Choroid plexus epithelial cell (primary cell): ENCODE data around the gene AKT1.

ENCODE experiments used
- DNase-seq: peaks from one replicate; pipeline ENCODE4 v3.0.0-alpha.2; 2010; ENCODE audit warnings: low read depth
- H3K4me3 ChIP-seq: 2 replicates; pipeline ENCODE4 v1.5.1; 2011; ENCODE audit warnings: low read depth, mild to moderate bottlenecking, control low read depth, low read length, moderate library complexity
- CTCF ChIP-seq: conservative IDR thresholded peaks from 2 replicates; pipeline ENCODE4 v1.5.1; 2011; ENCODE audit warnings: low read depth, mild to moderate bottlenecking, control low read depth, inconsistent platforms, low read length, moderate library complexity

Gene AKT1

DNA sequence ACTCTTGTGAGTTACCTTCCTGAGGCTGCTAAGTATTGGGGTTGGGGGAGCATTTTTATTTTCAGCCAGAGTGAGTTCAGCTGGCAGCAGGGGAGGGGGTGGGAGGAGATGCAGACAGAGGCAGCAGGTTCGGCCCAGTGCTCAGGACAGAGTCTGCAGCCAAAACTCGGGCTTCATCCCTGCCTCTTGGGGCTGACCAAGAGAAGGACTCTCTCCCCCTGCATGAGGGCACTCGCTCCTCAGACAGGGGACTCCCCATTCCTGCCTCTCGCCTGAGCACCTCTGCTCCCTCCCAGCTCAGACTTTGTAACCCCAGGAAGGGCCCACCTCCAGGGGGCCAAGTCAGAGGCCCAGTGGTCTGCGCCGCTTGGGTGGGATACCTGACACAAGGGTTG, 1.1 kb upstream of the AKT1 start:
- no peak for DNase-seq
- no peak for TF ChIP-seq CTCF
- H3K4me3 ChIP-seq: no peak overlapping the region

DNA sequence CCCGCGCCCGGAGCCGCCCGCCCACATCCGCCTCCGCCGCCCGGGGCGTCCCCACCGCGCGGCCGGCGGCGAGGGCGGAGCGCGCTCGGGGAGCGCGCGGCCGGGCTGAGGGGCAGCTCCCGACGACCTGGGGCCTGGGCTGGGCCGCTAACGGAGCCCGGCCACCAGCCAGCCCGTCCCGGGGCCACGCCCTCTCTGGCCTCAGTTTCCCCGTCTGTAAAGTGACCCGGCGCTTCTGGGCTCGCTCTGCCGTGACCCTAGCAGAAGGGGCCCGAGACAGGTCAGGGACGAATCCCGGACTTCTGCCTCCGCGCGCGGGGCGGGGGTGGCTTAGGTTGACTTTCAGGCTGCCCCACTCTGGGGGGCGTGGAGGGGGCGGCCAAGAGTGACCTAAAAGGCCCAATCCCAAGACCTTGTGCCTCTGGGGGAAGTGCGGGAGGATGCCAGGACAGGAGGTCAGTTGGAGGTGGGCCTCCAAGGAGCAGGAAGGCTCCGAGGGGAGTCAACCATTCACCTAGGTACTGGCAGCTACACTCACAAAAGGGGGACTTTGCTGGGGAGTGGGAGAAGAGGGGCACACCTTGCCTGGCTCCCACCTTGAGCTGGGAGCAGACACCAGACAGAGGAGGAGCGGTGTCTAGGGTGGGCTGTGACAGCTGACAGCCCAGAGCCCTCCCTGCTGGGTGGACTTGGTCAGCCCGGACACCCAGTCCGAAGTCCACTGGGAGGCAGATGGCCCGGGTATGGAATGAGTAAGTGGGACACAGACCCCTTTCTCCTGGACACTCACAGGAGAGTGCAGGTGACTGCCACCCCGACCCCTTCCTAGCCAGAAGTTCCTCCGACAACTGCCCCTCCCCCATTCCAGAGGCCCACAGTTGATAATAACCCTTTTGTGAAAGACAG, 486 bp upstream of the AKT1 start:
- DNase-seq: peak; percentile 39
- peak overlapping the region; percentile 57 for H3K4me3 ChIP-seq
- no peak for TF ChIP-seq CTCF

DNA sequence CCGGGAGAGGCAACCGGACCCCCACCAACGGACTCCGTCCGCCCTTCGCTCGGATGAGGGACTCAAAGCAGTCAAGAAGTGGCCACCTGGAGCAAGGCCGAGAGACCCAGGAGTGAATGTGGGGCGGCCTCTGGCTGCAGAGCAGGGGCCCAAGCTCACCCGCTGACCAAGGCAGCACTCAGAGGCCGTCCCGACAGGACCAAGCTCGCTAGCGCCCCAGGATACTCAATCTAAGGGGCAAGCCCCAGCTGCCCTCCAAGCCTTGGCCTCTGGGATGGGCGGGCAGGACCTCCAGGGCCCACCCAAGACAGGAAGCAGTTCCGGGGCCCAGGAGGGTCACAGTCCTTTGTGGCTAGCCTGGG, 936 bp downstream of the AKT1 start:
- TF ChIP-seq CTCF: no peak
- peak overlapping the region; percentile 74 for H3K4me3 ChIP-seq
- DNase-seq: peak; percentile 38

- TF ChIP-seq CTCF: no peak
- H3K4me3 ChIP-seq: peak overlapping the region; percentile 74
- DNase-seq: peak; percentile 78
Observed at GRCh38 chr14:104794099-104794498, 1.4 kb downstream of the AKT1 start.

- no peak for TF ChIP-seq CTCF
- peak overlapping the region; percentile 74 for H3K4me3 ChIP-seq
- no peak for DNase-seq
Observed at GRCh38 chr14:104793703-104793959, 1.9 kb downstream of the AKT1 start.

- TF ChIP-seq CTCF: peak; percentile 13
- no peak for DNase-seq
- H3K4me3 ChIP-seq: no peak overlapping the region
Observed at GRCh38 chr14:104792945-104793702, 2.4 kb downstream of the AKT1 start.
